ENCODE results near the gene EVI5.
A peak's percentile ranks its signal among the peaks of the same experiment; 100 is the strongest.

Gene EVI5

GRCh38 chr1:92503926-92504285 is 281.0 kb downstream of the EVI5 start:
- TF ChIP-seq CTCF (IDR thresholded peaks at IDR 0.05; ENCODE audit: low read depth, low read length, missing control alignments): no peak
- H3K4me3 ChIP-seq (ENCODE audit: low read depth, low read length): no peak overlapping the region
- peak; percentile 65 for DNase-seq (ENCODE audit: low read depth)
- in situ Hi-C loops (cut with HindIII; ENCODE audit: low sequenced_read_pairs): no loop called here

GRCh38 chr1:92503043-92503925 is 281.6 kb downstream of the EVI5 start:
- no peak for DNase-seq (ENCODE audit: low read depth)
- no peak overlapping the region for H3K4me3 ChIP-seq (ENCODE audit: low read depth, low read length)
- in situ Hi-C loops (cut with HindIII; ENCODE audit: low sequenced_read_pairs): no loop called here
- TF ChIP-seq CTCF (IDR thresholded peaks at IDR 0.05; ENCODE audit: low read depth, low read length, missing control alignments): no peak

DNA sequence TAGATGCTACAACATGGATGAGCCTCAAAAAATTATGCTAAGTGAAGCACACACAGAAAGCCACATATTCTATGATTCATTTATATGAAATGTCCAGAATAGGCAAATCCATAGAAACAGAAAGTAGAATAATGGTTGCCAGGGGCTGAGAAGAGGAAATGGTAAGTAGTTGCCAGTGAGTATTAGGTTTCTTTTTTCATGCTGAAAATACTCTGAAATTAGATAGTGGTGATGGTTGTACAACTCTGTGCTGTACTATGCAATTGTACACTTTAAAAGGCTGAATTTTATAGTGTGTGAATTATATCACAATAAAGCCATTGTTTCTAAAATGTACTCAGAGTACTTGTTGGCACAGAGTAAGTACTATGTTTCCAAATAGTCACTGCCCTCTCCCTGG is 282.7 kb downstream of the EVI5 start:
- in situ Hi-C loops (cut with HindIII; ENCODE audit: low sequenced_read_pairs): no loop called here
- TF ChIP-seq CTCF (IDR thresholded peaks at IDR 0.05; ENCODE audit: low read depth, low read length, missing control alignments): no peak

GRCh38 chr1:92500552-92500951 is 284.4 kb downstream of the EVI5 start:
- TF ChIP-seq CTCF (IDR thresholded peaks at IDR 0.05; ENCODE audit: low read depth, low read length, missing control alignments): no peak
- in situ Hi-C loops (cut with HindIII; ENCODE audit: low sequenced_read_pairs): no loop called here
- H3K4me3 ChIP-seq (ENCODE audit: low read depth, low read length): no peak overlapping the region
- DNase-seq (ENCODE audit: low read depth): no peak

More for the DNA sequence above, 282.7 kb downstream of the EVI5 start:
- no peak overlapping the region for H3K4me3 ChIP-seq (ENCODE audit: low read depth, low read length)
- DNase-seq (ENCODE audit: low read depth): peak; percentile 67

GRCh38 chr1:92495392-92496063 is 289.4 kb downstream of the EVI5 start:
- in situ Hi-C loops (cut with HindIII; ENCODE audit: low sequenced_read_pairs): no loop called here
- no peak for TF ChIP-seq CTCF (IDR thresholded peaks at IDR 0.05; ENCODE audit: low read depth, low read length, missing control alignments)
- H3K4me3 ChIP-seq (ENCODE audit: low read depth, low read length): no peak overlapping the region
- no peak for DNase-seq (ENCODE audit: low read depth)

GRCh38 chr1:92494485-92495141 is 290.3 kb downstream of the EVI5 start:
- in situ Hi-C loops (cut with HindIII; ENCODE audit: low sequenced_read_pairs): no loop called here
- no peak for TF ChIP-seq CTCF (IDR thresholded peaks at IDR 0.05; ENCODE audit: low read depth, low read length, missing control alignments)
- no peak for DNase-seq (ENCODE audit: low read depth)
- no peak overlapping the region for H3K4me3 ChIP-seq (ENCODE audit: low read depth, low read length)
